Hepatocyte (in vitro differentiated cells): ENCODE measurements around the gene DIAPH3.

Experiments used
- EZH2 ChIP-seq: fragments of 200-600 bp; sonication (generic); IDR thresholded peaks from 2 replicates; pipeline ENCODE4 v1.6.1; 2016; ENCODE audit warnings: antibody characterized with exemption, mild to moderate bottlenecking, borderline replicate concordance
- TF ChIP-seq, protein P1 (sequence below): fragments of 200-600 bp; sonication (generic); IDR thresholded peaks from 2 replicates; pipeline ENCODE4 v1.5.1; 2016; ENCODE audit warnings: antibody characterized with exemption, mild to moderate bottlenecking; ENCODE audit not compliant: poor library complexity

DNA sequence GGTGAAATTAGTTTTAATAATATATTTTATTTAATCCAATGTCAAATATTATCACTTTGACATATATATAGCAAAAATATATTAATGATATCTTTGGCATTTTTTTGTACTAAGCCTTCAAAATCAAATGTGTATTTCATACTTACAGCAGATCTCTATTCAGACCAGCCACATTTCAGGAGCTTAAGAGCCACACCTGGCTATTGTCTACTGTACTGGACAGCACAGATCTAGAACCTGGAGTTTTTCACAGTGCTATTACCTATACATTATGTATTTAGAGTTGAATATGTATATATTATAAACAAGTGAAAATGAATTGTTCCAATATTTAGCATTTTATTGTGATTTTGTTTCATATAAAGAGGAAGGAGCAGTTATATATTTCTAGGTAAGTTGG is 486.3 kb downstream of the DIAPH3 start:
- TF ChIP-seq, protein P1, sequence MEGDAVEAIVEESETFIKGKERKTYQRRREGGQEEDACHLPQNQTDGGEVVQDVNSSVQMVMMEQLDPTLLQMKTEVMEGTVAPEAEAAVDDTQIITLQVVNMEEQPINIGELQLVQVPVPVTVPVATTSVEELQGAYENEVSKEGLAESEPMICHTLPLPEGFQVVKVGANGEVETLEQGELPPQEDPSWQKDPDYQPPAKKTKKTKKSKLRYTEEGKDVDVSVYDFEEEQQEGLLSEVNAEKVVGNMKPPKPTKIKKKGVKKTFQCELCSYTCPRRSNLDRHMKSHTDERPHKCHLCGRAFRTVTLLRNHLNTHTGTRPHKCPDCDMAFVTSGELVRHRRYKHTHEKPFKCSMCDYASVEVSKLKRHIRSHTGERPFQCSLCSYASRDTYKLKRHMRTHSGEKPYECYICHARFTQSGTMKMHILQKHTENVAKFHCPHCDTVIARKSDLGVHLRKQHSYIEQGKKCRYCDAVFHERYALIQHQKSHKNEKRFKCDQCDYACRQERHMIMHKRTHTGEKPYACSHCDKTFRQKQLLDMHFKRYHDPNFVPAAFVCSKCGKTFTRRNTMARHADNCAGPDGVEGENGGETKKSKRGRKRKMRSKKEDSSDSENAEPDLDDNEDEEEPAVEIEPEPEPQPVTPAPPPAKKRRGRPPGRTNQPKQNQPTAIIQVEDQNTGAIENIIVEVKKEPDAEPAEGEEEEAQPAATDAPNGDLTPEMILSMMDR, result no peak
- TF ChIP-seq EZH2, result no peak
